Loucy (cell line): ENCODE data around the gene ALG1.

Experiments used
- H2AFZ ChIP-seq: fragments of 200-600 bp; sonication (generic); 2 replicates; pipeline ENCODE4 v1.6.0; 2016; ENCODE audit warnings: antibody characterized with exemption, mild to moderate bottlenecking, low read length, moderate library complexity
- H3F3A ChIP-seq: fragments of 200-600 bp; 2 replicates; pipeline ENCODE4 v1.6.0; 2016; ENCODE audit warnings: antibody characterized with exemption, low read depth, mild to moderate bottlenecking
- H3K27me3 ChIP-seq: fragments of 200-600 bp; sonication (generic); 2 replicates; pipeline ENCODE4 v1.6.1; 2014; ENCODE audit warnings: low read length, mild to moderate bottlenecking; ENCODE audit not compliant: insufficient read depth, poor library complexity, severe bottlenecking
- H3K36me3 ChIP-seq: fragments of 200-600 bp; sonication (generic); 2 replicates; pipeline ENCODE4 v1.6.1; 2016; ENCODE audit warnings: low read length; ENCODE audit not compliant: insufficient read depth
- H3K4me1 ChIP-seq: fragments of 200-600 bp; sonication (generic); 2 replicates; pipeline ENCODE4 v1.5.1; 2014; ENCODE audit warnings: low read length, mild to moderate bottlenecking; ENCODE audit not compliant: insufficient read depth, poor library complexity, severe bottlenecking
- H3K4me2 ChIP-seq: fragments of 200-600 bp; sonication (generic); 2 replicates; pipeline ENCODE4 v1.6.0; 2014; ENCODE audit warnings: antibody characterized with exemption, low read length, low read depth, mild to moderate bottlenecking; ENCODE audit not compliant: poor library complexity, severe bottlenecking
- H3K4me3 ChIP-seq: fragments of 200-600 bp; sonication (generic); 2 replicates; pipeline ENCODE4 v1.5.1; 2014; ENCODE audit warnings: low read length, mild to moderate bottlenecking, mixed read lengths; ENCODE audit not compliant: poor library complexity, severe bottlenecking
- H3K79me2 ChIP-seq: fragments of 200-600 bp; sonication (generic); 2 replicates; pipeline ENCODE4 v1.6.1; 2014; ENCODE audit warnings: low read length; ENCODE audit not compliant: insufficient read depth
- H3K9ac ChIP-seq: fragments of 200-600 bp; sonication (generic); 2 replicates; pipeline ENCODE4 v1.6.0; 2014; ENCODE audit warnings: mild to moderate bottlenecking, low read depth, low read length, moderate library complexity; ENCODE audit not compliant: poor library complexity, severe bottlenecking
- H3K9me2 ChIP-seq: fragments of 200-600 bp; sonication (generic); replicated peaks from 2 replicates; pipeline ENCODE4 v1.6.1; 2016; ENCODE audit warnings: low read depth, low read length, mixed read lengths
- H3K9me3 ChIP-seq: fragments of 200-600 bp; sonication (generic); 2 replicates; pipeline ENCODE4 v1.6.1; 2014; ENCODE audit warnings: mild to moderate bottlenecking, antibody characterized with exemption, low read length, low read depth; ENCODE audit not compliant: insufficient read depth
- H4K20me1 ChIP-seq: fragments of 200-600 bp; sonication (generic); 2 replicates; pipeline ENCODE4 v1.6.0; 2014; ENCODE audit warnings: antibody characterized with exemption, low read length, mild to moderate bottlenecking; ENCODE audit not compliant: insufficient read depth, poor library complexity, severe bottlenecking
- EZH2phosphoT487 ChIP-seq: fragments of 200-600 bp; IDR thresholded peaks from 2 replicates; pipeline ENCODE4 v1.6.1; 2018; ENCODE audit warnings: antibody characterized with exemption, mild to moderate bottlenecking, moderate library complexity, borderline replicate concordance
- TF ChIP-seq, protein P1 (sequence below): fragments of 200-600 bp; sonication (generic); conservative IDR thresholded peaks from 2 replicates; pipeline ENCODE4 v1.5.1; 2014; ENCODE audit warnings: mild to moderate bottlenecking, antibody characterized with exemption, low read length

Gene ALG1

DNA sequence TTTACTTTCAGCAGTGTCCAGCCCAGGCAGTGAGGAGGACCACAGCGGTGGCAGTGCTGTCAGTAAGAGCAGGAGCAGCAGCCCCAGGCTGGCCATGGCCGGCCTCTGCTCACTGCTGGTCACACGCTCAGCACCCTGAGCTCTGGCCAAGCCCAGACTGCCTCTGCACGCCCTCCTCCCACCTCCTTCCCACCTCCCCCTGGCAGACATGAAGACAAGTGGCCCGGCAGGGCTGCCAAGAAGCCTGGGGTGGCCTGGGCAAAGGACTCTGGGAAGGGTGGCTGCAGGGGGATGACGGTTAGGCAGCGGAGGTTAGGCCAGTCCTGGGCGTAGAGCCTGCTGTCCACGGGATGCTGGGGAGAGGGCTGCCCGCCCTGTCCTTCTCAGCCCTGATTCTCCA is 5.8 kb upstream of the ALG1 start, which contains the start of gene C16orf89:
C16orf89 (minus strand) TSS at position 144 of the 400 bp plus-strand sequence; CDS start at position 96, 48 bp downstream.
- no peak within 1 kb of the TSS for H3K9ac ChIP-seq
- no peak within 1 kb of the TSS for H2AFZ ChIP-seq
- no peaks in the 10 kb centered on the region for H3K27me3 ChIP-seq

DNA sequence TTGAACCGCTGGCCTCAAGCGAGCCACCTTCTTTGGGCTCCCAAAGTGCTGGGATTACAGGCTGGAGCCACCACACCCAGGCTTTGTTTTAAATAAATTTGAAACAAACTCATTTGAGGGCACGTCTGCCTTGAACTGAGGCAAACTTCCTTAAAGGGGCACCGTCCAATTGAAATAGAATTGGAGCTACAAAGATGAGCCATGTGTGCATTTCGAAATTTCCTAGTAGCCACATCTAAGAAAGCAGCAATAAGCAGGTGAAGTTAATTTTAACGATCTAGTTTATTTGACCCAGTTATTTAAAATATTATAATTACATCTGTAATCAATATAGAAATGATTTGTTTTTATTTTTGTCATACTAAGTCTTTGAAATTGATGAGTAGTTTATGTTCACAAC is 5.1 kb upstream of the ALG1 start:
- peaks cover 4% of the 10 kb centered on the region for H3K4me1 ChIP-seq
- H3F3A ChIP-seq, result no peaks in the 10 kb centered on the region
- no peaks in the 10 kb centered on the region for H3K36me3 ChIP-seq
- no peaks in the 10 kb centered on the region for H4K20me1 ChIP-seq
- H2AFZ ChIP-seq, result no peak overlapping the region
- H3K27me3 ChIP-seq, result no peaks in the 10 kb centered on the region
- TF ChIP-seq EZH2phosphoT487, result no peak
- TF ChIP-seq, protein P1, sequence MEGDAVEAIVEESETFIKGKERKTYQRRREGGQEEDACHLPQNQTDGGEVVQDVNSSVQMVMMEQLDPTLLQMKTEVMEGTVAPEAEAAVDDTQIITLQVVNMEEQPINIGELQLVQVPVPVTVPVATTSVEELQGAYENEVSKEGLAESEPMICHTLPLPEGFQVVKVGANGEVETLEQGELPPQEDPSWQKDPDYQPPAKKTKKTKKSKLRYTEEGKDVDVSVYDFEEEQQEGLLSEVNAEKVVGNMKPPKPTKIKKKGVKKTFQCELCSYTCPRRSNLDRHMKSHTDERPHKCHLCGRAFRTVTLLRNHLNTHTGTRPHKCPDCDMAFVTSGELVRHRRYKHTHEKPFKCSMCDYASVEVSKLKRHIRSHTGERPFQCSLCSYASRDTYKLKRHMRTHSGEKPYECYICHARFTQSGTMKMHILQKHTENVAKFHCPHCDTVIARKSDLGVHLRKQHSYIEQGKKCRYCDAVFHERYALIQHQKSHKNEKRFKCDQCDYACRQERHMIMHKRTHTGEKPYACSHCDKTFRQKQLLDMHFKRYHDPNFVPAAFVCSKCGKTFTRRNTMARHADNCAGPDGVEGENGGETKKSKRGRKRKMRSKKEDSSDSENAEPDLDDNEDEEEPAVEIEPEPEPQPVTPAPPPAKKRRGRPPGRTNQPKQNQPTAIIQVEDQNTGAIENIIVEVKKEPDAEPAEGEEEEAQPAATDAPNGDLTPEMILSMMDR, result no peak
- H3K4me2 ChIP-seq, result no peak overlapping the region
- no peaks in the 10 kb centered on the region for H3K9me2 ChIP-seq
- no peaks in the 10 kb centered on the region for H3K9me3 ChIP-seq
- H3K9ac ChIP-seq, result no peak overlapping the region
- H3K4me3 ChIP-seq, result no peak overlapping the region
- no peaks in the 10 kb centered on the region for H3K79me2 ChIP-seq

More for the DNA sequence above, 5.8 kb upstream of the ALG1 start, which contains the start of gene C16orf89:
- Histone ChIP-seq H3K9me3 (no peaks in the 10 kb centered on the region), H3K4me3 (no peak within 1 kb of the TSS), H4K20me1 (no peaks in the 10 kb centered on the region), H3K79me2 (no peaks in the 10 kb centered on the region), H3K4me2 (no peak within 1 kb of the TSS), H3K36me3 (no peaks in the 10 kb centered on the region), H3F3A (no peaks in the 10 kb centered on the region), H3K4me1 (no peaks in the 10 kb centered on the region), H3K9me2 (no peaks in the 10 kb centered on the region)
- no peak for TF ChIP-seq EZH2phosphoT487
- TF ChIP-seq, protein P1, result no peak

DNA sequence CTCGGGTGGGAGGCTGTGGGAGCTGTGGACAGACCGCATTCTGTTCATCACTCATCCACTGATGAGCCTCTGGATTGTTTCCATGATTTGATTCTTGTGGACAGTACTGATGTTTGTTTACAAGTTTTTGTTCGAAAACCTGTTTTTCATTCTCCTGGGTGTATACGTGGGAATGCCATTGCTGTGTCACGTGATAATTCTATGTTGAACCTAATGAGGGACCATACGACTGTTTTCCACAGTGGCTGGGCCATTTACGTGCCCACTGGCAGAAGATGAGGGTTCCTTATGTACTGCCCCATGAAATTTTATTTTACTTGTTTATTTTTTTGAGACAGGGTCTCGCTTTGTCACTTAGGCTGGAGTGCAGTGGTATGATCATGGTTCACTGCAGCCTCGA is 2.6 kb upstream of the ALG1 start:
- H3K4me2 ChIP-seq, result no peak overlapping the region
- no peak overlapping the region for H2AFZ ChIP-seq
- H3K9me3 ChIP-seq, result no peaks in the 10 kb centered on the region
- no peak overlapping the region for H3K4me3 ChIP-seq
- H3K36me3 ChIP-seq, result no peaks in the 10 kb centered on the region
- no peaks in the 10 kb centered on the region for H3F3A ChIP-seq
- no peak for TF ChIP-seq EZH2phosphoT487
- TF ChIP-seq, protein P1, result no peak
- H3K9me2 ChIP-seq, result no peaks in the 10 kb centered on the region
- peaks cover 5% of the 10 kb centered on the region; the same call in 1 of the 2 replicates for H3K79me2 ChIP-seq
- peaks cover 5% of the 10 kb centered on the region for H3K4me1 ChIP-seq
- no peak overlapping the region for H3K9ac ChIP-seq
- H3K27me3 ChIP-seq, result no peaks in the 10 kb centered on the region
- no peaks in the 10 kb centered on the region for H4K20me1 ChIP-seq
